ENCODE measurements around the gene LRRC2. TPM values are rescaled to one million over a fixed set of nuclear protein-coding genes. Genes with fewer than 3 reads are reported as not detected.
A peak's percentile ranks its signal among the peaks of the same experiment; 100 is the strongest.

LRRC2 gene
- 2.6 and 3.4 TPM in 2 replicates for total RNA-seq (2021)
- long read RNA-seq, full-length matches to known transcripts: 10 of 25 reads
- long read RNA-seq, partial matches to known transcripts: 5 of 25 reads
- long read RNA-seq, other reads (novel, unspliced or antisense): 10 of 25 reads

DNA sequence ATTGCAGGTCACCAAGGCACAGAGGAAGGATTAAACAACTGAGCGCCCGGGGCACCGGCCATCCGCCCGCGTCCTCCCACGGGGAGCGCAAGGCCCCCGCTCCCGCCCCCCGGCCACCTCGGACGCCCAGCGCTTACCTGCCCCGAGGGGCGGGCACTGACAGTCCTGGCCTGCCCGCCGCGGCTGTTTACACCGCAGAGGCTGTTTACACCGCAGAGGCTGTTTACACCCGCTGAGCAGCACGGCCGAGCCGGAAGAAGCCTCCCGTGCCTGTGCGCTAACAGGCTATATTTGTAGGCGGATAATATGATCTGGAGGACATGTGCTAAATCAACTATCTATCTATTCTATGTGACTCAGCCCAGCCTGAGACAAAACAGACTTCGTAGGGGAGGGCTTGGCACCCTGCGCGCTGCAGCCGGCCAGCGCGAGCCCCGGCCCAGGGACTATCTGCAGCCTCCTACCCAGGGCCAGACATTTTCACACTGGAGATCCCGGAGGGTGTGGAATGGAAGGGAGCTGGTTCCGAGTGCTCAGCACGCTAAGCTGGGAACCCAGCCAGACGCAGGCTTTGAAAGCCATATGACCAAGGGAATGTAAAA, at the start of gene LRRC2:
Gene LRRC2 (minus strand): TSS at position 263 of the 602 bp plus-strand sequence. CDS start 14,711 bp downstream, outside the sequence.
- H4K91ac ChIP-seq (ENCODE audit: insufficient read length, low read depth, low read length): no peak within 1 kb of the TSS
- H3K79me1 ChIP-seq (ENCODE audit: insufficient read depth, low read depth, low read length, poor library complexity, severe bottlenecking): no peaks in the 10 kb centered on the region
- H2BK5ac ChIP-seq (ENCODE audit: insufficient read length, low read length): no peak within 1 kb of the TSS
- no peak within 1 kb of the TSS for H2AFZ ChIP-seq (ENCODE audit: low read length)
- Mint-ChIP-seq H3K4me1 (peaks cover 40 to 47% of the 10 kb centered on the region in 2 experiments), H3K9me3 (peaks cover 27 to 29% of the 10 kb centered on the region in 2 experiments), H3K27ac (peak within 1 kb of the TSS in 2 of 3 experiments; percentile 81 to 97; a peak in 4 of 7 replicates), H3K36me3 (ENCODE audit: insufficient read depth in 1 of 3, low read depth in 3 of 3) (peaks cover 11 to 31% (median 27%) of the 10 kb centered on the region in 3 experiments), H3K27me3 (ENCODE audit: low read depth) (peaks cover 2% of the 10 kb centered on the region), H3K4me3 (peak within 1 kb of the TSS; percentile 61 to 79)
- H3K18ac ChIP-seq (ENCODE audit: insufficient read length, low read depth, low read length): no peak within 1 kb of the TSS
- no peak within 1 kb of the TSS for H2AK5ac ChIP-seq (ENCODE audit: insufficient read length, low read length)
- H3K23ac ChIP-seq (ENCODE audit: insufficient read length, low read depth, low read length): no peak within 1 kb of the TSS
- H2BK120ac ChIP-seq (ENCODE audit: low read depth, low read length, poor library complexity, severe bottlenecking): no peak within 1 kb of the TSS
- no peak within 1 kb of the TSS for H2BK20ac ChIP-seq (ENCODE audit: low read depth, low read length, poor library complexity, severe bottlenecking)
- no peak within 1 kb of the TSS for H3K9ac ChIP-seq (ENCODE audit: extremely low read depth, insufficient read length, low read length)
- H3K27ac ChIP-seq (ENCODE audit: insufficient read length, low read depth, low read length): no peak within 1 kb of the TSS
- no peak within 1 kb of the TSS for H3K56ac ChIP-seq (ENCODE audit: insufficient read length, low read depth, low read length)
- H3K23me2 ChIP-seq (ENCODE audit: insufficient read length, low read depth, low read length, poor library complexity, severe bottlenecking): peaks cover 5% of the 10 kb centered on the region
- H3K14ac ChIP-seq (ENCODE audit: insufficient read depth, low read length): peak within 1 kb of the TSS; percentile 31; the same call in 1 of the 2 replicates
- H3K79me2 ChIP-seq (ENCODE audit: insufficient read depth, low read length): no peaks in the 10 kb centered on the region
- no peak within 1 kb of the TSS for H3K4ac ChIP-seq (ENCODE audit: low read depth, low read length)
- TF ChIP-seq, protein P1, sequence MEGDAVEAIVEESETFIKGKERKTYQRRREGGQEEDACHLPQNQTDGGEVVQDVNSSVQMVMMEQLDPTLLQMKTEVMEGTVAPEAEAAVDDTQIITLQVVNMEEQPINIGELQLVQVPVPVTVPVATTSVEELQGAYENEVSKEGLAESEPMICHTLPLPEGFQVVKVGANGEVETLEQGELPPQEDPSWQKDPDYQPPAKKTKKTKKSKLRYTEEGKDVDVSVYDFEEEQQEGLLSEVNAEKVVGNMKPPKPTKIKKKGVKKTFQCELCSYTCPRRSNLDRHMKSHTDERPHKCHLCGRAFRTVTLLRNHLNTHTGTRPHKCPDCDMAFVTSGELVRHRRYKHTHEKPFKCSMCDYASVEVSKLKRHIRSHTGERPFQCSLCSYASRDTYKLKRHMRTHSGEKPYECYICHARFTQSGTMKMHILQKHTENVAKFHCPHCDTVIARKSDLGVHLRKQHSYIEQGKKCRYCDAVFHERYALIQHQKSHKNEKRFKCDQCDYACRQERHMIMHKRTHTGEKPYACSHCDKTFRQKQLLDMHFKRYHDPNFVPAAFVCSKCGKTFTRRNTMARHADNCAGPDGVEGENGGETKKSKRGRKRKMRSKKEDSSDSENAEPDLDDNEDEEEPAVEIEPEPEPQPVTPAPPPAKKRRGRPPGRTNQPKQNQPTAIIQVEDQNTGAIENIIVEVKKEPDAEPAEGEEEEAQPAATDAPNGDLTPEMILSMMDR (conservative IDR thresholded peaks at IDR 0.05): no peak
- no peaks in the 10 kb centered on the region for H4K20me1 ChIP-seq (ENCODE audit: control insufficient read depth, insufficient read depth, insufficient read length)
- no peak within 1 kb of the TSS for H4K8ac ChIP-seq (replicated peaks; ENCODE audit: insufficient read length, low read depth, low read length)
- peaks cover 10% of the 10 kb centered on the region for H3K4me1 ChIP-seq (ENCODE audit: insufficient read depth, low read length)
- no peaks in the 10 kb centered on the region for H3K9me3 ChIP-seq (ENCODE audit: control insufficient read depth, low read depth, low read length)
- no peak within 1 kb of the TSS for H3T11ph ChIP-seq (ENCODE audit: low read length)
- H2BK15ac ChIP-seq (ENCODE audit: low read depth, low read length): no peak within 1 kb of the TSS; the same call in 1 of the 2 replicates
- H3K4me2 ChIP-seq (ENCODE audit: insufficient read depth, insufficient read length, low read length): peak within 1 kb of the TSS; percentile 51
- no peak within 1 kb of the TSS for H4K5ac ChIP-seq (ENCODE audit: insufficient read length, low read depth, low read length)
- peak; percentile 71 for DNase-seq
- no peak within 1 kb of the TSS for H2BK12ac ChIP-seq (ENCODE audit: insufficient read length, low read depth, low read length)
- no CpG with 5 or more reads among the region's 39 CpGs for WGBS (ENCODE audit: extremely low coverage, insufficient read length, low lambda C conversion rate)
- no peaks in the 10 kb centered on the region for H3K27me3 ChIP-seq (ENCODE audit: insufficient read depth, low read length)
